Femur (tissue), 1 donor: ENCODE data around the gene TBC1D13.
"Not testable (repeated sequence)": the region's sequence is repeated elsewhere in the genome, so short reads cannot be mapped to it uniquely, and the experiment has no call there.

Experiments
- DNase-seq: peaks from one replicate; pipeline ENCODE4 v3.0.0-alpha.2; 2017

The TBC1D13 gene

DNA sequence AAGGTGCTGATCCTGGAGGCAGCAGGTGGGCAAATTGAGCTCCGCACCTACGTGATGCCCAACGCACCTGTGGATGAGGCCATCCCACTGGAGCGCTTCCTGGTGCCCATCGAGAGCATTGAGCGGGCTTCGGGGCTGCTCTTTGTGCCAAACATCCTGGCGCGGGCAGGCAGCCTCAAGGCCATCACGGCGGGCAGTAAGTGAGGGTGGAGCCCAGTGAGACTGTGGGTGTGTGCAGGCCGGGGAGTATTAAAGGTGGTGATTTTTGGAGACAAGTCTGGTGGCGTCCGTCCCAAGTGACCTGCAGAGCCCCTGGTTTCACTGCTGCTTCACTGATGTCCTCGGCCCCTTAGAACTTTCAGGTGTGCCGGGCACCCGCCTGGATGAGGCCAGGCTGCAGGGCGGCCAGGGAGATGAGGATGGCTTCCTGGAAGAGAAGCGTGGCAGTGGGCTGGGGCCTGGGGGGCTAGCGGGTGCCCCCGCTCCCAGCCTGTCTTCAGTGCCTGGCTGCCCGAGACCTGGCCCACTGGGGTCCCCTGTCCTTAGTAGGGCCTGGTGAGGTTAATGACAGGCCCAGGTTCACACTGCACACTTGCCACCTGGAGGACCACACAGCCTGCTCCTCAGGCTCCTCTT, 35.5 kb downstream of the TBC1D13 start:
- DNase-seq, result no peak

DNA sequence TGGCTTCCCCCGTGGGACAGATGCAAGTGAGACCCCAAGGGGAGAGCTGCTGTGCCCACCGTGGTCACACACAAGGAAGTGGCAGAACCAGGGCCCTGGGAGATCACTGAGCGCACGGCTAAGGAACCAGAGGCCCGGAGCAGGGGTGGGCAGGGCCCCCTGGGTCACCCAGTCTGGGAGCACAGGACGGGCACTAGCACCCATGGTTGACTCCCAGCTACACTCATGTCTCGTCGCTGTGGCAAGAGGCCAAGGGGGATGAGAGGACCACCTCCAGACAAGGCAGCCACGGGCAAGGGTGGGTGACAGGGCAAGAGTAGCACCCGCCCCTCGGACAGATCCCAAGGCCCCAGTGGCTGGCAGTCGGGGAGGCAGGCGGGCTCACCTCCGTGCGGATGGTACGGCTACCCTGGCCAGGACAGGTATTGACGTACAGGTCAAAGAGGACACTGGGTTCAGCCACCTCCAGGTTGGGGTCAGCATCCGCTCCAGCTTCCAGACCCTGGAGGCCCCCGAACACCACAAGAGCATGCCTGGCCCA, 36.4 kb downstream of the TBC1D13 start:
- no peak for DNase-seq

DNA sequence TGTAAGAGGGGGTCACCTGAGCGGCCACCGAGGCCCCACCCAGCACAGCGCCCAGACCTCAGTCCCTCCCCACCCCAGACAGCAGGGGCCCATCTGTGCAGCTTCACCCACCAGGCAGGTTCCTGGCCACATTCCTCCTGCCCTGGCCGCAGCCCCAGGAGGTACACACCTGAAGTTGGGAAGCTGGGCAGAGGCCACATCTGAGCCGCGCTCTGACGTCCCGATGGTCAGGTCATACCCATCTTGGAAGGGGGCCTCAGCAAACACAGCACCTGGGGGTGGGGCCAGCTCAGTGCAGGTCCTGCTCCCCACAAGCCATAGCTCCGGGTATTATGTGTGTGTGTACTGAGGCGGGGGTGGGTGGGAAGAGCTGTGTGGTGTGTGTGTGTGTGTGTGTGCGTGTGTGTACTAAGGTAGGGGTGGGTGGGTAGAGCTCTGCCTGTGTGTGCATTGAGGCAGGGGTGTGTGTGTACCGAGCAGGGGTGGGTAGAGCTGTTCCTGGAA, 36.9 kb downstream of the TBC1D13 start:
- no peak for DNase-seq

DNA sequence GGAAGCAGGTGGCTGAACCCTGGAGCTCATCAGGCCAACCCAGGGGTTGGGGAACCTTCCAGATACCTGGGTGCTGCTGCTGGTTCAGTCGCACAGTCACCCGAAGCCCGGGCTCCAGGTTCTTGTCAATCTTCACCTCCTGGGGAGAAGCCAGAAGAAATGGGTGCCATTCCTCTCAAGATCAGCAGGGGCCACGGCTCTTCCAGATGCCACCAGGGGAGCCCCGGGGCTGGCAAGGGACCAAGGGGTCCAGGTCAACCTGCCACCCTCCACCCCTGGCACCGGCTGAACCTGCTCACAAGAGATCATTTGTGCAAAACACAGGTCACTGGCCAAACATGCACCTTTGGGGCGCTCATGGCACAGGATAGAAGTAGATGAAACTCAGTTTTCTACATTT, 37.9 kb downstream of the TBC1D13 start:
- DNase-seq, result no peak

DNA sequence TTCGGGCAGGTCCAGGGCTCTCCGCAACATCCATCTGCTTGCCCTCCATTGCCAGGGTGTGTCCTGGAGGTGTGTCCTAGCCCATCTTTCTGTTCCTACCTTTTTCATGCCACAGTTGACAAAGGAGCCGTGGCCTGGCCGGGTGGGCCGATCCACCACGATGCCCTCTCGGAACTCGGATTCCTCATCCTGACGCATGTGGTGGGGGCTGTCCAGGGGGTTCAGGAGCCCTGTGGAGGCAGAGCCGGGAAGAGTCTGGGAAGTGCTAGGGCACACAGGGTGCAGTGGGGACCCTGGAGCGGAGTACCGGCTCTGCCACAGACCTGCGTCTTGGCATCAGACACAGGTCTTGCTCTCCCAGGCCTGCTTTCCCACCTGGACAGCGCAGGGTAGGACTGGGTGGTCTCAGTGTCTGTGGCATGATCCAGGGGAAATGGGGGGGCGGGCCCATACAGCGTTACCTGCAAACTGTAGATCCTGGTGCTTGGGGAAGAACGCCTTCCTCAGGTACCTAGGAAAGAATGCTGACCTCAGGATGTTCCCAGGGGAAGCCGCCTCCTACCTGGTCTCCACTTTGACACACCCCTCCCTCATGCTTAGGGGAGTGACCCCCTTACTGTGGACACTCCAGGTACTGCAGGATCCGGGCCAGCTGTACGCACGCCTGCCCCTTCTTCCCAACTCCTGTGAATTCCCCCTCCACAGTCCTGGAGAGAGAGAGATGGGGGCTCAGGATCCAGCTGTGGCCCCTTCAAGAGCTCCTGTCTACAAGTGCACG, 39.1 kb downstream of the TBC1D13 start:
- DNase-seq, result no peak

DNA sequence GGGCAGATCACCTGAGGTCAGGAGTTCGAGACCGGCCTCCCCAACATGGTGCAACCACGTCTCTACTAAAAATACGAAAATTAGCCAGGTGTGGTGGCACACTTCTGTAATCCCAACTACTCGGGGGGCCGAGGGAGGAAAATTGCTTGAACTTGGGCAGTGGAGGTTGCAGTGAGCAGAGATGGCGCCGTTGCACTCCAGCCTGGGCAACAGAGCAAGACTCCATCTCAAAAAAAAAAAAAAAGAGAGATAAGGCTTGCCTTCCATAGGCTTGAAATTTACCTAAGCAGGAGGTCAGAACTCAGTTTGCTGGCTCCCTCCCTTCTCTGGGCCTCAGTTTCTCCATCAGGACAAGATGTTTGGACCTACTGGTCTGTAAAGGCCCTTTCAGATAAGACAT, 41.2 kb downstream of the TBC1D13 start:
- DNase-seq, result no peak

DNA sequence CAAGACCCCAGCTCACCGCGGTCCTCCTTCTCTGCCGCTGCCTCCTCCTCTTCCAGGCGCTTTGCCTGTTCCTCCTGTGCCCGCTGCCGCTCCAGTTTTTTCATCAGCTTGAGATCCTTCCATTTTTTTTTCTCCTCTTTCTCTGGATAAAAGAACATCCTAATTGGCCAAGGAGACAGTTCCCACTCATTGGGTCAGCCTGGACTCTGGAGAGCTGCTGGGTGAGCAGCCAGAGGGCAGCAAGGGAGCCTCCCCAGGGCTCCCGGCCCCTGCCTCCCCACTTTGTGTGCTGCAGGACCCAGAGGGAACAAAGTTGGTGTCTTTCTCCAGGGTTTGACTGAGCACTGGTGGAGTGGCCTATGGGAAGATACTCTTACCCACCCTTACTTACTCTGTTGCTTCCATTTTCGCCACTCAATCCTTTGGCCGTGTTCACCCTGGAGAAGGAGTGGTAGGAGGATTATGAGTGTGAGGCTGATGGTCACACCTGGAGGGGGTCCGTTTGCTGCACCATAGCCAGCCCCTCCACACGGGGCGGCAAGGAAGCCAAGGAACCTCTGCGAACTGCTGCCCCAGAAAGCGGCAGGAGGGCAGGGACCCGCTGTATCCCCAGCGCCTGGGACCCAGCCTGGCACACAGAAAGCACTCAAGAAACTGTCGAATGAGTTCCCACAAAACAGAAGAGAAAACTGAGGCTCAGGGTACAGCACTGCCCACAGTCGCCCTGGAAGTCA, 41.8 kb downstream of the TBC1D13 start:
- no peak for DNase-seq

DNA sequence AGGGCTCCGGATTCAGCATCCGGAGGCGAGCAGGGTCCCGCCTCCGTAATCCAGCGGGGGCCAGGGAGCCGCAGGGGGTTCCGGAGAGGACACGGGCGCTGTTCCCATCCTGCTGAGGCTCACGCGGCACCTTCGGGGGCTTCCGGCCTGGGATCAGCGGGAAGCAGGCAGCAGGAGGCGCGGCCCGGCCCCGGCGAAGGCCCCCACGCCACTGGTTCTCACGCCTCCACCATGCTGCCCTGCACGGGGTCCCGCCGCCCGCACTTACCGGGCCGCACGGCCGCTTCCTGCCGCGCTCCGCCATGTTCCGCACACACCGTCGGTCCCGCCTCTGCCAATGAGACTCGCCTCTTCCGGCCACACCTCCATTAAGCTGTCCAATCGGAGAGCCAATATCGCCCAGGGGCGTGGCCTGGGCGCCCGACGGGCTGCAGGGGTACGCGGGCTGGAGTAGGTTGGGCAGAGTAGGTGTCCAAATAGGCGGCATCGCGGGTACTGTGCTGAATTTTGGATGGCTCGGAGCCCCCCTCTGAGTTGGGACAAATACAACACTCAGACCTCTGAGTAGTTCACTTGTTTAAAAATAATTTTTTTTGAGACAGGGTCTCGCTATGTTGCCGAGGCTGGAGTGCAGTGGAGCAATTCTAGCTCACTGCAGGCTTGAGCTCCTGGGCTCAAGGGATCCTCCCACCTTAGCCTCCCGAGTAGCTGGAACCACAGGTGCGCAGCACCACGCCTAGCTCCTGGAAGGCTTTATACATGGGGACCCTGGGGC, 42.6 kb downstream of the TBC1D13 start, which contains the start of gene SPOUT1:
Gene SPOUT1, minus strand, starts transcription at position 318 of the 775 bp plus-strand sequence. Its CDS starts 14 bp downstream, at position 304.
- DNase-seq, result peak; percentile 97

DNA sequence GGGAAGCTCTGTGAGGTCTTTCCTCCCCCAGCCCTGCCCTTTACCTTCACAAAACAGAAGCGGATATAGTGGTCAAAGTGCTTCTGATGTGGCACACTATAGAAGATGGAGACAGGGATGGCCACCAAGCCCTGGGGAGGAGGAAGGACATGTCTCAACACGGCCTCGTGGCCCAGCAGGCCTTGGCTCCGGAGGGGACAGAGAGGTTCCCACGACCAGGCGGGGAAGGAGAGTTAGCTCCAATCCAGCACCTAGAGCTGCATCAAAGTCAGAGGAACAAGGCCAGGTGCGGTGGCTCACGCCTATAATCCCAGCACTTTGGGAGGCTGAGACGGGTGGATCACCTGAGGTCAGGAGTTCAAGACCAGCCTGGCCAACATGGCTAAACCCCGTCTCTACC, 46.6 kb downstream of the TBC1D13 start:
- no peak for DNase-seq

DNA sequence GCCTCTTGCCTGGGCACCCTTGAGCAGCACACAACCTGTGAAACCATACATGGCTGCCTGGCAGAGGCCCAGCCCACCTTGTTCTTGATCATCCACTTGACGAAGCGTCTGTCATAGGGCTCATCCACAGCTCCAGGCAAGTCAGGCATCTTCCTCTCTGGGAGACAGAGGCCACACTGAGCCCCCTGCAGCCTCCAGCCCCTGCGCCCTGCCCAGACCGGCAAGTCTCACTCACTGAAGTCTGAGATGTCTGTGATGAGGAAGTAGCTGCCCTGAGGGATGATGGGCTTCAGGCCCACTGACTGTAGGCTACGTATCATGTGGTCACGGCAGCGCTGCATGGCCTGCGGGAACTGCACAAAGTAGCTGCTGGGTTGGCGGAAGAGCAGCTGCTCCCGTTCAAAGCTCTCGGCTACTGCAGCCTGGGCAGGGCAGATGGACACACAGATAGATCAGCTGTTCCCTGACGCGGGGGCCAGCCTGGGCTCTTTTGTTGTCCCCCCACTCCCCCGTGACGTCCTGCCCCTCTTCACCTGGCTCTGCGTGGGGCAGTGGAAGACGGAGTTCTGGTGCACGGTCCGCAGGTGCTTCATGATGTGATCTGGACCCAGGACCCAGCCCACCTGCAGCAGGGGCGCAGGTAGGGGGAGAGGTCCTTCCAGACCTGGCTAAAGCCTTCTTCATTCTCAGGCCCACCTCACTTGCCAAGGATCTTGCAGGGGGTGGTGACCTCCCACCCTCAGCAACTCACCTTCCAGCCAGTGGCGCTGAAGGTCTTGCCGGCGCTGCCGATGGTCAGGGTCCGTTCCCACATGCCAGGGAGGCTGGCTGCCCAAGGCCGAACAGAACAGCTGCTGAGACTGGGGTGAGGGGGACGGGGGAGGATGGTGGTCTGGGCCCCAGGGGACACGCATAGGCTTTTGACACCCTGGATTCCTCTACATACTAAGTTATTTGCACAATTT, 48.5 kb downstream of the TBC1D13 start:
- DNase-seq, result no peak

DNA sequence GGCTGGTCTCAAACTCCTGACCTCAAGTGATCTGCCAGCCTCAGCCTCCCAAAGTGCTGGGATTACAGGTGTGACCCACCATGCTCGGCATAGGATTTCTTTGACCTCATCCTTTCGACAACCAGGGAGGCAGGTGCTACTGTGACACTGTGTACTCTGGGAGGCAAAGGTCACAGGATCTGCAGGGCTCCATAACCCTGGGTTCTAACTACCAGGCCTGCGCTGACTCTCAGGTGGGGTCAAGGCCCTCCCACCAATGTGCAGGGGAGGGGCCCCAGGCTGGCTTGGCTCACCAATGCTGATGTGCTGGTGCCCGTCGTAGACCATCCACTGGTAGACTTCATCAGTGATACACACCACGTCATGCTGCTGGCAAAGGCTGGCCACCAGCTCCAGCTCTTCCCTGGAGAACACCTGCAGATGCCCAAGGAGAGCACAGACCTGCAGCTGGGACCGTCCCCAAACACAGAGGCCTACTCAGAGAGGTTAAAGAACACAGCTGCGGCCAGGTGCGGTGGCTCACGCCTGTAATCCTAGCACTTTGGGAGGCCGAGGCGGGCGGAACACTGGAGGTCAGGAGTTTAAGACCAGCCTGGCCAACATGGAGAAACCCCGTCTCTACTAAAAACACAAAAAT, 49.6 kb downstream of the TBC1D13 start:
- no peak for DNase-seq

DNA sequence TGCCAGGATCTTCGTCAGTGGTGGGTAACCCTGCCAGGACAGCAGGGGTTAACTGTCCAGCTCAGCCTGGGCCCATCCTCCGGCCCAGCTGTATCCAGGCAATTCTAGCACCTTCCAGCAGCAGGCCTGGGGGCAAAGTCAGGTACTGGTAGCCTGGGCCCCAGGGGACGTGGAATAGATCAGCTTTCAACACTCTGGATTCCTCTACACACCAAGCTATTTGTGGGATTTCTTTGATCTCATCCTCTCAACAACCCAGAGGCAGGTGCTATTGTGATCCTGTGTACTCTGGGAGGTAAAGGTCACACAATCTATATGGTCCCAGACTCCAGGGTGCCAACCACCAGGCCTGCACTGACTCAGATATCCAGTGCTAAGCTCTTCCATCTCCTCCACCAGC, 51.3 kb downstream of the TBC1D13 start:
- no peak for DNase-seq

DNA sequence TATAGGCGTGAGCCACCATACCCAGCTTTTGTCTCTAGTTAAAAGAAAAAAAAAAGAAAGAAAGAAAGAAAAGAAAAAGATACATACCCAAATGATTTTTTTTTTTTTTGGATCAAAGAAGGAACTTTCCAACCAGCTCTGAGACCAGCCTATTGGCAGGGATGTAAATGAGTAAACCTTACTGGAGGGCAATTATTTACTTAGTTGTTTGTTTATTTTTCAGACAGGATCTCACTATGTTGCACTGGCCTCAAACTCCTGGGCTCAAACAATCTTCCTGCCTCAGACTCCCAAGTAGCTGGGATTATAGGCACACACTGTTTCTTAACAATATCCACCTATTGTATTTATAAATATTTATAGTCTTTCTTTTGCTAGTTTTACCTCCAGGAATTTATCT, 53.5 kb downstream of the TBC1D13 start:
- DNase-seq, result no peak

DNA sequence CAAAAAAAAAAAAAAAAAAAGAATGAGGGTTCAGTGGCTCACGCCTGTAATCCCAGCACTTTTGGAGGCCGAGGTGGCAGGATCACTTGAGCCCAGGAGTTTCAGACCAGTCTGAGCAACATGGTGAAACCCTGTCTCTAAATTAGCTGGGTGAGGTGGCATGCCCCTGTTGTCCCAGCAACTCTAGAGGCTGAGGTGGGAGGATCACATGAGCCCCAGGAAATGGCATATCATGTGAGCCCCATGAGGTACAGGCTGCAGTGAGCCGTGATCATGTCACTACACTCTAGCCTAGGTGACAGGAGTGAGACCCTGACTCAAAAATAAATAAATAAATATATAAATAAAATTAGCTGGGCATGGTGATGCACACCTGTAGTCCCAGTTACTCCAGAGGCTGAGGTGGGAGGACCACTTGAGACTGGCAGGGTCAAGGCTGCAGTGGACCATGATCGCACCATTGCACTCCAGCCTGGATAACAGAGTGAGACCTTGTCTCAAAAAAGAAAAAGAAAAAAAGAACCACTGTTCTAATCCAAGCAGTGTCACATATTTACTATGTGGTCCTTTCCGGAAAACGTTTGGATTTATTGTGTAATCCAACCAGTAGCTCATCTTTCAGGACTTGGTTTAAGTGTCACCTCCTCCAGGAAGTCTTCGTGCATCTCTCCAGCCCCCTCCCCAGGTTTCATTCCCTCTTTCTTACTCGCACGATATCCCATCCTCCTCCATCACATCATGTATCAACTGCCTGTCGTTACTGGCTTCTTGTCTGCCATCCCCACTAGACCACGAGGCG, 54.8 kb downstream of the TBC1D13 start:
- no peak for DNase-seq

DNA sequence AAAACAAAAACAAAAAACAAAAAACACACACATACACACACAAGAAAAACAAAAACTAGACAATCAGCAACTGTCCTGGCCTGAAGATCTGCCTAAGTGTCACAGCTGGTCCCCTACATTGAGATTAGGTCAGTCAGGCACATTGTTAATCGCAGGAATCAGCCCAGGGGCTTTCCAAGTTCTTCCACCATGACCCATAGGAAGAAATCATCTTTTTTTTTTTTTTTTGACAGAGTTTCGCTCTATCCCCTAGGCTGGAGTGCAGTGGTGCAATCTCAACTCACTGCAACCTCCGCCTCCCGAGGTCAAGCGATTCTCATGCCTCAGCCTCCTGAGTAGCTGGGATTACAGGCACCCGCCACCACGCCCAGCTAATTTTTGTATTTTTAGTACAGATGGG, 56.1 kb downstream of the TBC1D13 start:
- DNase-seq, result not testable (repeated sequence)

DNA sequence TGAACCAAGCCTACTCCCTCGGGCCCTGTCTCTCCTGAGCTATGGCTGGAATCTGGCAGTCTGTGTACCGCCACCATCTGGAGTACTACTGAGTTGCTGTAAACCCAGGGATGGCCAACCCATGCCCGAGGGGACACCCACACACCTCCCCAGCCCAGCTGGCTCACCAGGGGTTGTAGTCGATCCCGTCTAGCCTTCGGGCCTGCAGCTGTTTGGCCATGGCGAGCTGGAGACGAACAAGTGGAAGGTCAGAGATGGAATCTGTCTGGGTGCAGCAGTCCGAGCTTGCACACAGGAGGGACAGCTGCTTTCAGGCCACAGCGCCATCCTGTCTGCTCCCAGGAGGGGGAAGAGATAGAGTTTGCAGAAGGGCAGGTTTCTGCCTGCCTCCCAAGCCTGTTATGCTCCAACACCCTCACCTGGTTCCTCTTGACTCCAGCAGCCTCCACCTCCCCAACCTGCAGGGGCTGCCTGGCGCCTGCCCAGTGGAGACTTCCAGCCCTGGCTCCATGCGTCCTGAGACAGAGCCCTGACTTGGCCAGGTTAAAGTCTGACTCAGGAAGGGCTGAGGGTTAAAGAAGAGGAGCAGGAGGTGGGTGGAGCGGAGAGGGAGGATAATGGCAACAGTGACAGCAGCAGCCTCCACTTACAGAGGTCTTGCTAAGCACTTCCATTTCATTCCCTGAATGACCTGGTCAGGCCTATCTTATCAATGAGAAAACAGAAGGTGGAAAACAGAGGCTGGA, 58.3 kb downstream of the TBC1D13 start:
- no peak for DNase-seq

DNA sequence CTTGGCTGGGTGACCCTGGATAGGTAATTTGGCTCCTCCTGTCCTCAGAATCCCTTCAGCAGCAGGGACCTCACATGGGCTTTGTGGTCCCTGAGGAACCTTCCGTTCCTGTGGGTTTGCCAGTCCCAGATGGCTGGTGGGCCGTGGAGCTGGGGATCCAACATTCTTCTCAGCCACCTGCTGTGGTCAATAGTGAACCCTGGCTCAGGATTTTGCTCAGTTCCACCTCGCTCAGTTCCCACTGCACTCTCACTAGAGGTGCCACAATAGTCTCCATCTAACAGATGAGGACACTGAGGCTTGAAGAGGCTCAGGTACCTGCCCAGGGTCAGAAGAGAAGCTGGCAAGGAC, 59.6 kb downstream of the TBC1D13 start:
- DNase-seq, result no peak

DNA sequence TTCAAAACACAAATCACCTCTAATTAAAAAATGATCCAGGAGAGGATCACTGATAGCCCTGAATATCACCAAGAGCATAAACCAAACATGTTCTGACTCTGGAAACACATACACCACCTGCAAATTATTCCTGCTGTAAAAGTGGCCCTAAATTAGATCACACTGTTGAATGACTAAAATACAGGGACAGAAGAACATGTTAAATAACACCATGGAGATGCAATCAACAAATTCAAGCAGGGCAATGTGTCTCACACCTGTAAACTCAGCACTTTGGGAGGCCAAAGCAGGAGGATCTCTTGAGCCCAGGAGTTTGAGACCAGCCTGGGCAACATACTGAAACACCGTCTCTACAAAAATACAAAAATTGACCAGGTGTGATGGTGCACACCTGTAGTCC, 60.8 kb downstream of the TBC1D13 start:
- no peak for DNase-seq

DNA sequence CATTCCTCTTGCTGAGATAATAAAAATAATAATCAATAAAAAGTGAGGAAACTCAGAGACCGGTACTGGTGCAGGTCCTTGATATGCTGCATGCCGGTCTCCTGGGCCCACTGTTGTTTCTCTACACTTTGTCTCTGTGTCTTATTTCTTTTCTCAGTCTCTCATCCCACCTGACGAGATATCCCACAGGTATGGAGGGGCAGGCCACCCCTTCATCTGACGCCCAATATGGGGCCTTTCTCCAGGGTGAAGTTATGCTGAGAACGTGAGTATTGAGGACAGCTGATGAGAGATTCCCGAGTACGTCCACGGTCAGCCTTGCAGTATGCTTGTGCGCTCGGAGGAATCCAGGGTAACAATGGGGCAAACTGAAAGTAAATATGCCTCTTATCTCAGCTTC, 64.0 kb downstream of the TBC1D13 start:
- DNase-seq, result not testable (repeated sequence)
